Activated naive CD4-positive, alpha-beta T cell treated with Interleukin-2 at 50 U/mL for 16 hours (primary cell): ENCODE results near the gene TTC23.

Experiments used
- DNase-seq: peaks from one replicate; pipeline ENCODE4 v3.0.0-alpha.2; 2020

TTC23 gene

DNA sequence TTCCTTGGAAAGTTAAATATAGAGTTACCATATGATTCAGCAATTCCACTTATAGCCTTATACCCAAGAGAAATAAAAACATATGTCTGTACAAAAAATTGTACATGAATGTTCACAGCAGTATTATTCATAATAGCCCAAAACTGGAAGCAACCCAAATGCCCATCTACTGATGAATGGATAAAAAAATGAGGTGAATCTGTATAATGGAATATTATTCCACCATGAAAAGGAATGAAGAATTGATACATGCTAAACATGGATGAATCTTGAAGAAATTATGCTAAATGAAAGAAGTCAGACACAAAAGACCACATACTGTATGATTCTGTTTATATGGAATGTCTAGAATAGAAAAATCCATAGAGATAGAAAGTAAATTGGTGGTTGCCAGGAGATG, 61.4 kb downstream of the TTC23 start:
- DNase-seq, result no peak

DNA sequence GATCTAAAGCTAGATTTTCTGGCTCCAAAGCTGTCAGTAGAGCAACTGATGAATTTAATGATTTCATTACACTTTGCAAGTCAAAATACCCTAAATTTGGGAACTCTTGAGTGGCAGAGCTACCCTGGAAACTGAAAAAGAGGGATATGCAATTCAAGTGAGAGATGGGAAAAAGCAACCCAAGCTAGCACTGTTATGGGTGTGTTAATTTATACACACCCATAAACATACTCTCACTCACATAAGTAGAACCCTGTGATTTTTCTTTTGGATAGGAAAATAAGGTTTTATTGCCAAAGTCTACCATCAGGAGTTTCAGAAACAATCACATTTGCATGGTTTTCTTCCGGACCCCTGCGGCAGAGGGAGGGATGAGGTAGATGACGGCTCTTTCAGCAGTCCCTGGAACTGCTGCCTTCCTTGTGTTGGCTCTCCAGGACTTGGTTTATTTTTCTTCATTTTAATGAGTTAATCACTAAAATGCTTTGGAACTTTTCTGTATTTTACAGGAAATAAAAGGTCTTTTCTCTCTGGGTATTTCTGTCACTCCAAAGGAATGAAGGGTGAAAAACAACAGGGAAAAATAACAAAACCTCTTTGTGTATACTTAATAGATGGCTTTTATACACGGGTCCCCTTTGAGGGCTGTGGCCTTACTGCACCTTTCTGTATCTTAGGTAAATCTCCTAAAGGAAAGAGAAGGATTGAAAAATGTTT, 63.8 kb downstream of the TTC23 start:
- DNase-seq, result no peak

DNA sequence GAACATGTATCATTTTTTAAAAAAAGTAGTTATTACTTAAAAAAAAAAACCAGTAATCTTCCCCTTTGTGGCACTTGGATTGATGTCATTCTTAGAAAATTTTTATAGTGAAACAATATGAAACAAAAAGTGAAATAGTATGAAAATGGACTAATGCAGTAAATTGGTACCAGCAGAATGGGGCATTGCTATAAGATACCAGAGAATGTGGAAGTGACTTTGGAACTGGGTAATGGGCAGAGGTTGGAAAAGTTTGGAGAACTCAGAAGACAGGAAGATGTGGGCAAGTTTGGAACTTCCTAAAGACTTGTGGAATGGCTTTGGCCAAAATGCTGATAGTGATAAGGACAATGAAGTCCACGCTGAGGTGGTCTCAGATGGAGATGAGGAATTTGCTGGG, 66.6 kb downstream of the TTC23 start:
- DNase-seq, result no peak

DNA sequence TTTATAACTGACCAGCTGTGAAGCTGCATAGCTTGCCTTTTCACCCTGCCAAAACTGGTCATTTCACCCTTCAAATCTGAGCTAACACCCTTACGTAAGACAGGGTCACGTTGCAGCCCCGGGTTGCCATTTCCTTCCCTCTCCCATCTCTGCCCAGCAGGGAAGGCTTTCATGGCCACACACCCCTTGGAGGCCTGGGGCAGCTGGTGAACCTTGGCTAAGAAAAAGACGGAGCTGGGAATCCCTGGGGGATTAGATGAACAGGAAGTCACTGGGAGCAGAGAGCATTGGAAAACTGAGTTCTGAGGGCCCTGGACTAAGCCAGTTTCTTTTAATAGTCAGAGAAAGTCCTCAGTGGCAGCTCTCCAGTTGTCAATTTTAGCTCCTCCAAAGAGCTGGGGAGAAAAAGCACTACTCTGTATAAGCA, 67.8 kb downstream of the TTC23 start:
- DNase-seq, result no peak

DNA sequence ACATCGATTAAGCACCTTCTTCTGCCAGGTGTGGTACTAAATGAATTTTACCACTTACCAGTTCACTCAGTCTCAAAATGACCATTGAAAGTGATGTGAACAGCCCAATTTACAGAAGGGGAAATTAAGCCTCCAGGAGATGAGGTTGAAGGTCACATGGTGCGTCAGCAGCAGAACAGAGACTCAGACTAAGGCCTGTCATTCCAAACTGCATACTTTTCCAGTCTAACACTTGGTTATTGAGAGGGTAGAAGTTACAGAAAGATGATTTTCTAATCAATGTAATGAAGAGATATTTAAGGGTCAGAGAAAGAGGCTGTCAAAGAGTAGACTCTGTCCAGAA, 68.4 kb downstream of the TTC23 start:
- no peak for DNase-seq

DNA sequence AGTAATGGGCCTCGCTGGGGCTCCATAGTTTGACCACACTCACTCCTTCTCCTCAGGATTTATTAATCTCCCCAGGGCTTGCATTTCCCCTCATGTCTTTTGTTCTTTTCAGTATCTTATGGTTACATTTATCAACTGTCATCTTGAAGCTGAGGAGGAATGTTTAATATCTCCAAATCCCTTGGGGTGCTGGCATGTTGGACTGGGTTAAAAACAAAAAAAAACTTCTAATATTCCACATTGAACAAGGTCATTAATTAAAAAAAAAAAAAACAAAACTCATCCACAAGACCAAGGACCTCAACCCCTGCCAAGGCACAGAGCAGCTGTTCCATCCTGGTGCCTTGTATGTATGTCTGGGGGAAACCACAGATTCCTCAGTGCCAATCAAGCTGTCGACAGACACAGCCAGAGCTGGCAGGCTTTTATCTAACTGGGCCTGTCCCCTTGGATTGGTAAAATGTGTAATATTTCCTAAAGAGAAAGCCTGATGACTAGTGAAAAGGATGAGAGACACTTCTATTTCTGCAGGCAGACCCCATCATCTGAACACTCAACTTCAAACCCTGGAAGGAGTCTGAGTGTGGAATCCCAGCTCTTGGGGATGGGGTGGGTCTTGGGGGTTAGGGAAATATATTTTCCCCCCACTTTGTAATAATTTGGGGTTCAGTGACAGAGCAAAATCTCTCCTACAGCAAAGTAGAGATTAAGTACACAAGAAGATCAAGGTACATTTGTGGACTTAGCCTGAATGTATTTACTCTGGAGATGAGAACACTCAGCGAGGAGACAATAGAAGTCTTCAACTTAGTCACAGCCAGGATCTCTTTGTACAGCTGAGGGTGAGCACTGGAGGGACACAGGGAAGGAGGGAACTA, 69.1 kb downstream of the TTC23 start:
- DNase-seq, result no peak

DNA sequence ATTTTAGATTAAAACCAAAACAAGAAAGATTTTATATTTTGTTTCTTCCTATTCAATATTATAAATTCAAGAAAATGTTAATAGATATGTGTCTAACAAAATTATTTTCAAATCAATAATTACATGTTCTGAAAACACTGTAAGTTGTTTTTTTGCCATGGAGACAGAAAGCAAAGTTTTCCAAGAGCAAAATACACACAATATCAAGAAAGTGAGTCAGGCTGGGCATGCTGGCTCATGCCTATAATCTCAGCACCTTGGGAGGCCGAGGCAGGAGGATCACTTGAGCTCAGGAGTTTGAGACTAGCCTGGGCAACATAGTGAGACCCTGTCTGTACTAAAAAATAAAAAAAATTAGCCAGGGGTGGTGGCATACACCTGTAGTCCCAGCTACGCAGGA, 71.7 kb downstream of the TTC23 start:
- DNase-seq, result no peak

DNA sequence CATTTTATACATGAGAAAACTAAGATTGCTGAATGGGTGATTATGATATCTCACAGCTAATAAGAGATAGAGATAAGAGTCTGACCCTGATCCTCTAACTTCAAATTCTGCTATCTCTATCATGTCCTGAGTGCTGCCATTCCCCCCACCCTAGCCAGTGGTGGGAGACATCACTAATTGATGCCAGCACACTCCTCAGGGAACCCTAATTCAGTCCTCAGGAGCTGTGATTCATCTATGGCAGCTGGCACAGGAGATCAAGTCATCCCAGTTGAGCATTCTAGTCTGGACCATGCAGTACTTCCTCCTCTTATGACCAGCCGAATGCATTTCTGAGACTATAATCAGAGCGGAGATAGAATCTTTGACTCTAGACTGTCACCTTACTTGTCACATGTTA, 72.6 kb downstream of the TTC23 start:
- no peak for DNase-seq

DNA sequence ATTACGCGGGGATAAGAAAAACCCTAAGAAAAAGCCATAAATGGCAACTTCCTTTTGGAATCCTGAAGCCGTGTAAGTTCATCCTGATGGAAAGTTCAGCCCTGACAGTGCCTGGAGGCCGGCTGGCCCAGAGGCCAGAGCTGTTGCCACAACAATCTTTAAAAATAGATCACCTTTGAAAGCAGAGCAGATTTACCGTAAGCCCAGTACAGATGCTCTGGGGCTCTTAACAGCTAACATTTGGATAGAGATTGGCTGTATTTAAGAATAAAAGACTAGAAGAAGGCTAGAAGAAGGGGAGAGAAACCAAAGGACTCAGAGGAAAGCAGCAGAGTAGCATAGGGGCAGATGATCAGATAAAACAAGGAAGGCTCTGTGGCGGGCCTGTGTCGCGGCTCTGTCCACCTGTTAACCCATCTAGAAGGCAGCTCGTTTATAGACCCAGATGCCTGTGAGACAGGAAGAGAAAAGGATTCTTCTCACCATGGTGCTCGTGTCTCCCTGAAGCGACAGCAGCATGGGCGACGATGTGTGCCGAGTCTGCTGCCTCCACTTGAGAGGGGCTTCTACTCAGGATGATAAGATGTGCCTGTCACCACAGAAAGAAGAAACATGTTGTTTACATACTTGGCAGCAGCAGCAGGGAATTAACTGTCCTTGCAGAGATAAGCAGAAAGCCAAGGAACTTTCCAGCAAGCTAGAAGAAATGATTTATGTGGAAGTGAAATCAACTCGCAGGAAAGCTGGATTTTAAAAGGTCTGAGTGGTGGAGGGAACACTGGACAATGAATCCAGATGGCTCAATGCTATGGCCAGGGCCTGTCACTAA, 74.6 kb downstream of the TTC23 start:
- no peak for DNase-seq

DNA sequence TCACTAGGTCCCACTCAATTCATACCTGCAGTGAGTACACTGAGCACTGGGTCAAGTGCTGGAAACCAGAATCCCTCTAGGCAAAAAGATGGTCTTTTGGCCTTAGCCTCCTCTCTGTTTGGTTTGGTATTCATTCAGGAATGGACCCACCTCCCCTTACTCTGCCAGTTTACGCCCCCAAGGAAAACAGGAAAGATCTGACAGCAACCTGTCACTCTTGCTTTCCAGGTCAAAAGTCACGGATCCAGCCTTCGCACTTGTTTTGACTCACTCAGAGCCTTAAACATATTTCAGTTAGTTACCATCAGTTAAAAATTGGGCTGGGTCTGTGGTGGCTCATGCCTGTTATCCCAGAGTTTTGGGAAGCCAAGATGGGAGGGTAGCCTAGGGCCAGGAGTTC, 76.4 kb downstream of the TTC23 start:
- no peak for DNase-seq

DNA sequence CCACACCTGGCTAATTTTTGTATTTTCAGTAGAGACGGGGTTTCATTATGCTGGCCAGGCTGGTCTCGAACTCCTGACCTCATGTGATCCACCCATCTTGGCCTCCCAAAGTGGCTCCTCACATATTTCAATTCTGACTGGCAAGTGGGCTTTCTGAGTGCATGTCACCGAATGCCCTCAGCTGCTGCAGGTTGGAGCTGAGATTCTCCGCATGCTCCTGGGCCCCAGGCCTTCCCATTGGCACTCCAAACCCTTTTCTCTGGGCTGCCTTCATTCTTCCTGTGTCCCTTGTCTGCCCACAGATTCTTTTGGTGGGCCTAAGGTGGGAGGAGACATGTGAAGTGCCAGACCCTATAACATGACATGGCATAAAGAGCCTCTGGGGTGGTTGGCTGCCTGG, 77.2 kb downstream of the TTC23 start:
- no peak for DNase-seq

DNA sequence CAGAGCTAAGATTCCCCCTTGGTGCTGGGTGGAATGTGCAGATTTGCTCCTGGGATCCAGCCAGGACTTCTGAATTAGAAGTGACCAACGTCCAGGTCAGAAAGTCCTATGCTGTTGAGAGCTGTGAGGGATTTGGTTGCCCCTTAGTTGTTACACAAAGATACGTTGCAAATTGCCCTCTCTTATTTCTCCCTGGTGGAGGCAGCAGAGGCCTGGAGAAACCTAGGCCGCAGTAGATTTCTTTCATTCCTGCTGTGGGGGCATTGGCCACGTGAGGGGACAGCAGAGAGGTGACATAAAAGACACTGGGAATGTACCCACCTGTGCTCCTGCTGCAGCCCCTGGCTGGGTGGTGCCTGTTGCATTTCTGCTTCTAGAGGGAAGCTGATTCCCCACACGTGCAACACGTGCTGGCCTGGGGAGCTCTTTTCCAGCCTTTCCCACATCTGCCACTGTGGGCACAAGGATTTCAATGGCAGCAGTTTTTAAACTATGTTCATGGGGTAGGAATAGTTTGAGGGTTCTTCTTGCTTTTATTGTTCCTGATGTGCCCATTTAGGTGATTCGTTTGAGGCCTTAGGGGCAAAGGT, 78.8 kb downstream of the TTC23 start:
- DNase-seq, result no peak

DNA sequence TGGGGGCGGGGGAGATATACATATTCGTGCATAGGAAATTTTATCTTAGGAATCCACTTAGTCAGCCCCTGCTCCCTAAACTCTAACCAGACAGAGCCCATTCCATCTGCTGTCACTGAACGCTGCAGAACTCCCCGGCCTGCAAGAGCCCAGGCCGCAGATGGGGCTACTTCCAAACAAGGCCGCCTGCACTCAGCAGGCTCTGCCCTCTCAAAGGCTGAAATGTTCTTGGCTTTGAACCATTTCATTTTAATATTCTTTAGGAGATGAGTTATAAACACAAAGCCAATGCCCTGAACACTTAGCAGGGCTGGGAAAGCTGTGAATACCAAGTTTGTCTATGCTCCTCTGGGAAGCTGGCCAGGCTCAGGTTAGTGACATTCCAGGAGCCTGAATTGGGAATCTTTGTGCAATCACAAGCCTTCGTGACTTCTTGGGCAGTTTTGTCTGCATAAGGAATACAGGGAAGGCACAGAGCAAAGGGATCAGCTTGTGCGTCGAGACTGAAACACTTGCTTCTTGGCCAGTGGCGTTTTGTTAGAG, 79.5 kb downstream of the TTC23 start:
- DNase-seq, result no peak

DNA sequence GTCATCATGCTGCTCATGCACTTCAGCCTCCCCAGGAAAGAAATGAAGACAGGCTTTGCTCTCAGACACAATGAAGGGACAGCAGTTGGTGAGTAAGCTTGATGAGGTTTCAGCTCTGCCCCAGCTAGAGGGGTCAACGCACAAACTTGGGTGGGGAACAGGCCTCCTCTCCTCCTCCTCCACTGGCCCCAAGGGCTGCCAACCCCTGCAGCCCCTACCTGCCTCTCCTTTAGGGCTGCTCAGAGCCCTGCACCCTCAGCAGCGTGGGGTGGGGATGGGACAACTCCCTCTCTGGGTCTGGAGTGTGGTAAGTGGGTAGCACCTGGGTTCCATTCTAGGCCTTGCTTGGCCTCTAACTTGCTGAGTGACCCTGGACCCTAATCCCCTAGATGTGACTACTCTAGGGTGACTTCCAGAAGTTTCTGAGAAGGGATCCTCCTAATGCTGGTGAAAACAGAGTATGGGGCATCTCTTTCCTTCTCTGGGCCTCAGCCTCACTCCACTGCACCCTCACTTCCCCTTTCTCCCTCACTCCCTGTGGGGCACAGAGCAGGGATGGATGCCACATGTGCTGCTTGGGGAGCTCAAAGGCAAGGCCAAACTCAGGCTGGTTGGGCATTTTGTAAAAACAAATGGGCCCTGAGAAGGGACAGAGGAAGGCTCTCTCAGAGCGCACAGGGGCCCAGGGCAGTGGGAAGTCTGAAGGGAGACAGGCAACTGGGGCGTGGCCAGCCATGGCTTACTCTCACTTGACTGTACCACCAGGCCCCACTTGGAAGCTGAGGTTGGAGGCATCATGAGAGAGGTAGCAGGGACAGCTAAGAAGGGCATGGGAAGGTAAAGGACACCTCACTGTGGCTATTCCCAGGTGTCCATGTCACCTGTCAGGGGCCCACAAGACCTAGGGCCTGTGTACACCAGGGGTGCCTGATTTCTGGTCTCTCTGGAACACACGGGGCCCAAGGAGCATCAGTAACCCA, 80.5 kb downstream of the TTC23 start:
- DNase-seq, result no peak

DNA sequence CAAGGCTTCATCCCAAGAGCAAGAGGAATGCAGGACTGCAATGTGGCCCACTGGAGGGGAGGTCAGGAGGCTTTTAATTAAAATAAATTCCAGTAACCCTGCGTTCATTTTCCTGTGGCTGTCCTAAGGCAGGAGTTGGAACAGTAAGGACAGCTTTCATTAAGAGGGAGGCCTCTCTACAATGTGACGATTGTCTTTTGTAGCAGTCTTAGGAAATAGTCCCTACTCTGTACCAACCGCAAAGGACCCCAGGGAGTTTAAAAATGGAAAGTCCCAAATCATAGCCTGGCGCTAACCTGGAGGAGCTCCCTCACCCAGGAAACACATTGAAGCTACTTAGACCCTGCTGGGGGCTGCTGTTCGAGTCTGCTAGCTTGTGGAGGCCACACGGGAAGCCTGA, 81.7 kb downstream of the TTC23 start:
- no peak for DNase-seq

DNA sequence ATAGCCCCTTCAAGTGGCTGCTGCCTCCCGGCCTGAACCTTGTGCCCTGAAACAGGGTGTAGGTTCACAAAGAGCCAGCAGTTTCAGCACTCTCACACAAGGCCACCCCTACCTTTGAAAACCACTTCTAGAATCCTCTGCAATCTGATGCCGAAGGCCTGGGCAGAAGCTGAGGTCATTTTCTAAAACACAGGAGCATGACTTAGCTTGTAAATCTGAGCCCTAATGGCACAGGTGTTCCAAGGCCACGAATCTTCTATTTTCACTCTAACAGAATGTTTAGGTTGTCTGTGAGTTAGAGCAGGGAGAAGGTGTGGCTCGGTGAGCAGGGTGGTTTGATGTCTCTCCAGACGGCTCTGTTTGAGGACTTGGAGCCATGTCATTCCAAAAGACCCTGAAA, 82.2 kb downstream of the TTC23 start:
- DNase-seq, result no peak

DNA sequence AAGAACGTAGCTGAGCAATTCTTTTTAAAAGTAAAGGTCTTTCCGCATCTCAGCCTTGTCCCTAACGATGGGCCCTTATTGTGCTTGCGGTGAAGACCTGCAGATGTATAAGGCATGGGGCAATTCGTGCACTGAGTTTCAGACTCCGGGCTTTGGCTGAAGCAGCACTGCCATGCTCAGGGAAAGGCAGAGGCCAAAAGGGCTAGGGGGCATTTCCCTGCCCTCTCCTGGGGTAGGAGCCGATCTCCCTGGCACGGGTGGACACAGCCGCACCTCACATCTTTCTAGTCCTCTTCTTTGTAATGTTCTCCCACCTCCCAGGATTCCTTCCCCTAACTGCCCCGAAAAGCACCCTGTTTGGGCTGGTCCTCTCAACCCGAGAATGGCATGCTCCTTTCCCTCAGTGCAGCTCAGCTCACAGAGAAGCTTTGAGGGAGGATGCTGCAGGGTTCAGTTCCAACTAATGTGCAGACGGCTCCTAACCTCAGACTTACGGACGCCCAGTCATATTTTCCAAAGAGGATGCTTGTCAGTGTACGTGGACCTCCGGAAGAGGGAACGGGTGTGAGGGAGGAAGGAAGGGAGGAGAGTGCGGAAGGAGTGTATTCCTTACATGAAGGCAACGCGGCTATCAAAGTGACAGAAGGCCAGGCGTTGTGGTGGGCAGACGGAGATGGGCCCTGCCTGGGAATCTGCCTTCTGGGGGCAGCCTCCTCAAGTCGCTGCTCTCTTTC, 83.3 kb downstream of the TTC23 start:
- DNase-seq, result no peak

DNA sequence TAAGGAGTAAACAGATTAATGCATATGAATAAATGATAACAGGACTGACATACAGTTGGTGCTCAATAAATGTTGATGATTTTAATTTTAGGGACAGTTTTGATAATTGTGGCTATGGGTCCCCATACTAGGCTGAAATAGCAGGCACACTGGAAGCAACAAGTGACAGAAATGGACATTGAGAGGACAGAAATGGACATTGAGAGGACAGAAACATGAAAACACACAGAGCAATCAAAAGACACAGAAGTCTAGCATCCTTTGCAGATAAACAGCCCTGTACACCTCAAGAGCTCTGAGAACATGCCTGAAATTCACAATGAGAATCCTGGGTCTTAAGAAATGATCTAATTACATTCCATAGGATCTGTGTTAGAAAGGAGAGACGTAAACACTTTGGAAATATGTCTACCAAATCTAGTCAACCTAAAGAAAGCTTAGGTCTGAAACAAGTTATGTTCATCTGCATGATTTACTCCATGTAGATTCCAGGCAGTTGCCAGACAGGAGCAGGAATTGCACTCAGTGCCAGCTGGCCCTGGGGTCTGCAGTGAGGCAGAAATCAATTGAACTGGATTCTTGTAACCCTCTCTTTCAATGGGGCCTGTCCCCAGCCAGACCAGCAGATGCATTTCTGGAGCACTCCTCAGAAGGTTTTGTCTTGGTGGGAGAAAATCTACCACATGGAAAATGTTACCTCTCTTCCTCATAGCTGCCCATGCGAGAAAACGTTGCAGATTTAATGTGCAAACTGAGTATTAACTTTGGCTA, 84.2 kb downstream of the TTC23 start:
- no peak for DNase-seq

DNA sequence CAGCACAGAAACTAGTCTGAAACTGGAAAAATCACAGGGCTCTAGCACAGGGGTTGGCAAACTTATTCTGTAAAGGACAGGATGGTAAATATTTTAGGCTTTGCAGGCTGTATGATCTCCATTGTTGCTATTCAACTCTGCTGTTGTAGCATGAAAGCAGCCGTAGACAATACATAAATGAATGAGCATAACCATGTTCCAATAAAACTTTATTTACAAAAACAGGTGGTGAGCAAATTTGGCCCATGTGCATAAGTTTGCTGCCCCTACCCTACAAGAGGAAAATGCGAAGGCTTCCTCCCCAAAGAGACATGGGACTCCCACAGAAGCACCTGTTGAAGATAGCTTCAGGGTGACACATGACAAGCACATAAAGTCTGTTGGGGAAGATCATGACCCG, 85.3 kb downstream of the TTC23 start:
- DNase-seq, result no peak
